ENCODE results near the gene DUSP12. TPM values are rescaled to one million over a fixed set of nuclear protein-coding genes. Genes with fewer than 3 reads are reported as not detected.

DUSP12 gene
- total RNA-seq, 1 donor = 26.3 TPM

- no peak for TF ChIP-seq CTCF (IDR thresholded peaks at IDR 0.05; ENCODE audit: insufficient read depth, low read depth, low read length)
- DNase-seq (ENCODE audit: low read depth) = peak; percentile 86
- peak overlapping the region; percentile 87 for H3K4me3 ChIP-seq (ENCODE audit: low read depth, low read length)
Measured at GRCh38 chr1:161727256-161727924, 22.2 kb upstream of the DUSP12 start.

GRCh38 chr1:161728376-161729226 is 21.0 kb upstream of the DUSP12 start:
- no peak overlapping the region for H3K4me3 ChIP-seq (ENCODE audit: low read depth, low read length)
- no peak for TF ChIP-seq CTCF (IDR thresholded peaks at IDR 0.05; ENCODE audit: insufficient read depth, low read depth, low read length)
- no peak for DNase-seq (ENCODE audit: low read depth)

- no peak for TF ChIP-seq CTCF (IDR thresholded peaks at IDR 0.05; ENCODE audit: insufficient read depth, low read depth, low read length)
- DNase-seq (ENCODE audit: low read depth) = peak; percentile 30
- H3K4me3 ChIP-seq (ENCODE audit: low read depth, low read length) = no peak overlapping the region
Measured at GRCh38 chr1:161730050-161730564, 19.5 kb upstream of the DUSP12 start.

GRCh38 chr1:161731241-161731640 is 18.3 kb upstream of the DUSP12 start:
- no peak overlapping the region for H3K4me3 ChIP-seq (ENCODE audit: low read depth, low read length)
- TF ChIP-seq CTCF (IDR thresholded peaks at IDR 0.05; ENCODE audit: insufficient read depth, low read depth, low read length) = no peak

GRCh38 chr1:161731981-161732718 is 17.4 kb upstream of the DUSP12 start:
- no peak for DNase-seq (ENCODE audit: low read depth)
- no peak for TF ChIP-seq CTCF (IDR thresholded peaks at IDR 0.05; ENCODE audit: insufficient read depth, low read depth, low read length)
- H3K4me3 ChIP-seq (ENCODE audit: low read depth, low read length) = no peak overlapping the region

More at GRCh38 chr1:161731241-161731640, 18.3 kb upstream of the DUSP12 start:
- no peak for DNase-seq (ENCODE audit: low read depth)

- no peak for TF ChIP-seq CTCF (IDR thresholded peaks at IDR 0.05; ENCODE audit: insufficient read depth, low read depth, low read length)
- peak; percentile 94 for DNase-seq (ENCODE audit: low read depth)
- no peak overlapping the region for H3K4me3 ChIP-seq (ENCODE audit: low read depth, low read length)
Measured at GRCh38 chr1:161733526-161733925, 16.1 kb upstream of the DUSP12 start.
